Ascending aorta (tissue), 2 donors: ENCODE data around the gene IGSF11. TPM values are rescaled to one million over a fixed set of nuclear protein-coding genes. Genes with fewer than 3 reads are reported as not detected.

Experiments
- DNase-seq, 2 donors: peaks; one replicate each; pipeline ENCODE4 v3.0.0-alpha.2; 2019; ENCODE audit warnings: low spot score in 2 of 2
- H3K27ac ChIP-seq, 2 donors: fragments of 200-600 bp; sonication (generic); one replicate each; pipeline ENCODE4 v1.5.1; 2016 to 2017; ENCODE audit warnings: mild to moderate bottlenecking in 1 of 2
- H3K27me3 ChIP-seq: fragments of 200-600 bp; sonication (generic); one replicate; pipeline ENCODE4 v1.5.1; 2017
- H3K36me3 ChIP-seq, 2 donors: fragments of 200-600 bp; sonication (generic); one replicate each; pipeline ENCODE4 v1.5.1; 2016
- H3K4me1 ChIP-seq, 2 donors: fragments of 200-600 bp; sonication (generic); one replicate each; pipeline ENCODE4 v1.5.1; 2016 to 2017; ENCODE audit warnings: mild to moderate bottlenecking in 1 of 2
- H3K4me3 ChIP-seq, 2 donors: fragments of 200-600 bp; sonication (generic); one replicate each; pipeline ENCODE4 v1.5.1; 2016 to 2017; ENCODE audit warnings: mild to moderate bottlenecking in 1 of 2
- H3K9me3 ChIP-seq, 2 donors: fragments of 200-600 bp; sonication (generic); one replicate each; pipeline ENCODE4 v1.5.1; 2016
- intact Hi-C: fragments of 100-400 bp; cut with DNase I; formaldehyde crosslinking; loops from one replicate; pipeline ENCODE4 v1.15.1; 2023
- total RNA-seq: library from RNA; depleted of rRNA; stranded (reverse); fragments of >200 nt; gene quantifications from one replicate; pipeline ENCODE4 v1.1.0, GENCODE V29; 2016
- TF ChIP-seq, protein P1 (sequence below), 3 experiments: fragments of 200-600 bp in 2 of 3; fragments of 450-650 bp in 1 of 3; sonication (generic) in 2 of 3; IDR thresholded peaks; one replicate each; pipeline ENCODE4 v1.5.1; 2016 to 2019; ENCODE audit warnings: antibody characterized with exemption in 3 of 3, mild to moderate bottlenecking in 1 of 3, moderate library complexity in 1 of 3

The IGSF11 gene
- total RNA-seq, 1 donor from 2014 or later = not detected

DNA sequence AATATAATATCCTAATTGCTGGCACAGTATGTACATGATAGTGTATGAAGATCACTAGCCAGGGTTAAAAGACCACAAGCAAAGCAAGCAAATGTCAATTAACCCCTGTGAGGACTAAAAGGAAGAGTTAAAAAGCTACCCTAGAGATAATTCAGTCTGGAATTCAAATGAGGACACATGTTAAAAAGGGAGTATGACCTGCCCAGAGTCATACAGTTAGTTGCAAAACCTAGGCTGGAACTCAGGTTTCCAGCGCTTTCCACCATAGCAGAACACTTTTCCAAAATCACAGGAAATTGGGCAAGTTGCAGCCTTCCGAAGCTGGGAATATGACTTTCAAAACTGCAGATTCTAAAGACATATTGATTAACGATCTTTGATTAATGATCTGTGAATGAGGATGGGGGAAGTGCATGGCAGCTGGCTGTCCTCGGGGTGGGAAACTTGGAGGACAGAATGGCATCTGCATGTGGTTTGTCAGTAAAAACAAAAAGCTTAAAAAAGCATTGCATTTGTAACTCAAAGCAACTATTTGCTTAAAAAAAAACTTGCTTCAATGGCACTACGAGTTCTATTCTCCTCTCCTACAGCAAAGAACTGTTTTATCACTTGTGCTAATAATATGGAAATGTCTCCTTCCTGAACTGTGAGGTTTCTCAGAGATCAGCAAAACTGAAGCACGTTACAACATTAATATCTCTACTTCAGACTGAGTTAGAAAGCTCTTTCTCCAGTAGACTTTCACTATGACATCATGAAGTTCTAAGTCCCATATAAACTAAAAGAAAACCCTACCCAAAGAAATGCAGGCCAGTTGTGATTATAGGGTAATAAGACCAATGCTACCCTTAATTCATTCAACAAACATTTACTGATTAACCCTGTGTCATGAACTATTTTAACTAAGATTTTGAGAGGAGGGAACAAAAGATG is 46.2 kb downstream of the IGSF11 start:
- H3K27ac ChIP-seq = no peak overlapping the region
- TF ChIP-seq, protein P1, sequence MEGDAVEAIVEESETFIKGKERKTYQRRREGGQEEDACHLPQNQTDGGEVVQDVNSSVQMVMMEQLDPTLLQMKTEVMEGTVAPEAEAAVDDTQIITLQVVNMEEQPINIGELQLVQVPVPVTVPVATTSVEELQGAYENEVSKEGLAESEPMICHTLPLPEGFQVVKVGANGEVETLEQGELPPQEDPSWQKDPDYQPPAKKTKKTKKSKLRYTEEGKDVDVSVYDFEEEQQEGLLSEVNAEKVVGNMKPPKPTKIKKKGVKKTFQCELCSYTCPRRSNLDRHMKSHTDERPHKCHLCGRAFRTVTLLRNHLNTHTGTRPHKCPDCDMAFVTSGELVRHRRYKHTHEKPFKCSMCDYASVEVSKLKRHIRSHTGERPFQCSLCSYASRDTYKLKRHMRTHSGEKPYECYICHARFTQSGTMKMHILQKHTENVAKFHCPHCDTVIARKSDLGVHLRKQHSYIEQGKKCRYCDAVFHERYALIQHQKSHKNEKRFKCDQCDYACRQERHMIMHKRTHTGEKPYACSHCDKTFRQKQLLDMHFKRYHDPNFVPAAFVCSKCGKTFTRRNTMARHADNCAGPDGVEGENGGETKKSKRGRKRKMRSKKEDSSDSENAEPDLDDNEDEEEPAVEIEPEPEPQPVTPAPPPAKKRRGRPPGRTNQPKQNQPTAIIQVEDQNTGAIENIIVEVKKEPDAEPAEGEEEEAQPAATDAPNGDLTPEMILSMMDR (IDR thresholded peaks at IDR 0.05) = no peak
- no peaks in the 10 kb centered on the region for H3K27me3 ChIP-seq
- DNase-seq = no peak
- H3K9me3 ChIP-seq = no peaks in the 10 kb centered on the region
- no peaks in the 10 kb centered on the region for H3K36me3 ChIP-seq
- no peak overlapping the region for H3K4me3 ChIP-seq
- H3K4me1 ChIP-seq = no peaks in the 10 kb centered on the region
- intact Hi-C loops = no loop called here

DNA sequence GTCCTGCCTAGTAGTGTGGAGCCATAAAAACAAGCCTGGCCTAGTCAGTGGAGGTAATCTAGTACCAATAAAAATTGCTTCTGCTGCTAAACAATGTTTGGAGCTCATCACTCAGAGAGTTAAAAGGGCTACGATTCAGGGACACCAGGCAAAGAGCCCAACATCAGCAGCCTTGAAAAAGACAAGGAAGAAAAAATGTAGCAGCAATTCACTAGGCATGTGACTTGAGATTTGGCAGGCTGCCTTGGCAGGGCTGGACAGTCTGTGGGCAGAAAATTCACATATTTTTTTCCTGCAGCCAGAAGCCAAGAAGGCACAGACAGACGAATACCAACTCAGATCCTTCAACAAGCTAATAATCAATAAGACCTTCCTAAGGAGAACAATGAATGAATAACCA is 47.2 kb downstream of the IGSF11 start:
- no peaks in the 10 kb centered on the region for H3K4me1 ChIP-seq
- no peak overlapping the region for H3K4me3 ChIP-seq
- no peak for DNase-seq
- intact Hi-C loops = no loop called here
- H3K27ac ChIP-seq = no peak overlapping the region
- no peaks in the 10 kb centered on the region for H3K27me3 ChIP-seq
- TF ChIP-seq, protein P1 (IDR thresholded peaks at IDR 0.05) = no peak
- no peaks in the 10 kb centered on the region for H3K36me3 ChIP-seq
- H3K9me3 ChIP-seq = no peaks in the 10 kb centered on the region

DNA sequence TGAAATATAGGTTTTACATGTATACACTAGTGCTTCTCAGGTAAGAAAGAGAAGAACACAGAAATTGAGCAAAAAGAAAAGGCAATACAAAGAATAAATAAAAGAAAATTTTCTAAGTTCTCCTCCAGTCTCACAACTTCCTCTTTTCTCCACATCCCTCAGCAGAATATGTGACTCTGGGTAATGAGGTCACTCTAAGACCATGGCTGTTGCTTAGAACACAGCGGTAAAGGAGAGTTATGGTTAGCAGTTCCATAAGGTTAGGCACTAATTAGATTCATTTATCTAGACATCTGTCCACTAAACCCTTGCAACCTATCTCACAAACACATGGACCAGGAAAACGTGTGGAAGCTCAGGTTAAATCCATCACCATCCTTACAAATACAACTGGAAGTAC is 47.9 kb downstream of the IGSF11 start:
- Histone ChIP-seq H3K36me3 (no peaks in the 10 kb centered on the region), H3K9me3 (no peaks in the 10 kb centered on the region), H3K27me3 (no peaks in the 10 kb centered on the region), H3K4me1 (no peaks in the 10 kb centered on the region), H3K4me3 (no peak overlapping the region), H3K27ac (no peak overlapping the region)
- DNase-seq = no peak
- intact Hi-C loops = no loop called here
- TF ChIP-seq, protein P1 (IDR thresholded peaks at IDR 0.05) = no peak

- H3K27me3 ChIP-seq = no peaks in the 10 kb centered on the region
- H3K9me3 ChIP-seq = no peaks in the 10 kb centered on the region
- no peaks in the 10 kb centered on the region for H3K36me3 ChIP-seq
- H3K4me1 ChIP-seq = no peaks in the 10 kb centered on the region
- TF ChIP-seq, protein P1 (IDR thresholded peaks at IDR 0.05) = no peak
- H3K4me3 ChIP-seq = no peak overlapping the region
- H3K27ac ChIP-seq = no peak overlapping the region
- intact Hi-C loops = no loop called here
- no peak for DNase-seq
Observed at GRCh38 chr3:118984699-118985098, 49.9 kb downstream of the IGSF11 start.

DNA sequence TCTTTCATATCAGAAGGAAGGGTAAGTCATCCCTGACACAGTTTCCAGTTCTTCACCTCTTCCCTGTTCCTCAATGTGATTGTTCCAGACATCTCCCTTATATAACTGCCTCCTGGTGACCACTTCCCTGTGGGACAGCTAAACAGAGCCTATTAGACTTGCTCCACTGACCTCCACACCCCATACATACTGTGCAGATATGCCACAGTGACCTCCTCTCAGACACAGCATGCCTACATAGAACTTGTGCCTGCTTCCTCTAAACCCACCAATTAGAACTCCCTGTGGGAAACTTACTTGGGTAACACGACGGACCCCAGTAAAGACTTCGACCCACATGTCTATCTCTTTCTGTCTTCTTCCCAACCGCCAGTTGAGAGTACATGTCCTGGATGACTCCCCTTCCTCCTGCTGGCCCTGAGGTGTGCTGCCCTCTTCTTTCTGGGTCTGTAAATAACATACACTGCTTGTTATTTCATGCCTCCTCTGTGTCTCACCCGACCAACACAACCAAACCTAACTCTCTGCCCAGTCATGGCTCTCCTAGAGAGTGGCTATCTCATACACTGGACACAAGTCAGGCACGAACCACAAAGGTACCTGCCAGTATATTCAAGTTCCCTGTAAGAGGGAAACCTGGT is 53.0 kb downstream of the IGSF11 start:
- no peak for DNase-seq
- Histone ChIP-seq H3K4me3 (no peak overlapping the region), H3K4me1 (no peaks in the 10 kb centered on the region), H3K36me3 (no peaks in the 10 kb centered on the region), H3K9me3 (no peaks in the 10 kb centered on the region), H3K27ac (no peak overlapping the region), H3K27me3 (no peaks in the 10 kb centered on the region)
- TF ChIP-seq, protein P1 (IDR thresholded peaks at IDR 0.05) = no peak
- intact Hi-C loops = no loop called here
